Fibroblast of mammary gland (primary cell): Measurements from ENCODE around the gene WDR86.

Experiments
- DNase-seq: peaks from one replicate; pipeline ENCODE4 v3.0.0-alpha.2; 2010; ENCODE audit warnings: low read depth
- H3K4me3 ChIP-seq: 2 replicates; pipeline ENCODE4 v1.5.1; 2011; ENCODE audit warnings: low read depth, mild to moderate bottlenecking, low read length, moderate library complexity; ENCODE audit not compliant: control insufficient read depth
- CTCF ChIP-seq: conservative IDR thresholded peaks from 2 replicates; pipeline ENCODE4 v1.5.1; 2011; ENCODE audit warnings: low read depth, low read length, inconsistent platforms; ENCODE audit not compliant: control insufficient read depth, insufficient read depth

Gene WDR86

GRCh38 chr7:151378496-151379192 lies 31.2 kb downstream of the WDR86 start:
- no peak overlapping the region for H3K4me3 ChIP-seq
- TF ChIP-seq CTCF = no peak
- no peak for DNase-seq

GRCh38 chr7:151378011-151378410 lies 31.8 kb downstream of the WDR86 start:
- no peak overlapping the region for H3K4me3 ChIP-seq
- no peak for DNase-seq
- no peak for TF ChIP-seq CTCF

GRCh38 chr7:151377406-151377805 lies 32.4 kb downstream of the WDR86 start:
- DNase-seq = no peak
- H3K4me3 ChIP-seq = no peak overlapping the region
- no peak for TF ChIP-seq CTCF

GRCh38 chr7:151376218-151376902 lies 33.5 kb downstream of the WDR86 start:
- no peak overlapping the region for H3K4me3 ChIP-seq
- no peak for TF ChIP-seq CTCF
- no peak for DNase-seq

- H3K4me3 ChIP-seq = no peak overlapping the region
- DNase-seq = no peak
- TF ChIP-seq CTCF = no peak
Measured at GRCh38 chr7:151375530-151376217, 34.2 kb downstream of the WDR86 start.

- TF ChIP-seq CTCF = no peak
- H3K4me3 ChIP-seq = no peak overlapping the region
- no peak for DNase-seq
Measured at GRCh38 chr7:151374726-151375125, 35.1 kb downstream of the WDR86 start.
